A549 (cell line): ENCODE results near the gene TRMT2A. TPM values are rescaled to one million over a fixed set of nuclear protein-coding genes. Genes with fewer than 3 reads are reported as not detected.

ENCODE experiments used
- ATAC-seq, 2 experiments: fragments of 200-7000 bp in 1 of 2; fragments of >200 bp in 1 of 2; cut with Nextera tagmentation in 1 of 2; cut with Tn5 transposase in 1 of 2; 3 replicates each; pipeline versions ENCODE4 v1.8.0 to v1.9.1; 2018 to 2020; ENCODE audit warnings: mild to moderate bottlenecking in 1 of 2, moderate library complexity in 1 of 2
- CTCF ChIA-PET: fragments of 300-600 bp; sonication (Branson Sonifier 250); formaldehyde crosslinking; extraction: SDS; loops from one replicate; lab custom pipeline; 2021; ENCODE audit warnings: antibody characterized with exemption, inconsistent platforms; lab: Yijun Ruan, JAX
- POLR2A ChIA-PET: fragments of 350-600 bp; formaldehyde crosslinking; extraction: SDS; loops from one replicate; lab custom pipeline; 2021; ENCODE audit warnings: antibody characterized with exemption, inconsistent platforms; lab: Yijun Ruan, JAX
- DNase-seq, 2 experiments: peaks; one replicate each; pipeline versions ENCODE4 v3.0.0 to v3.0.0-alpha.2; 2011 to 2016; ENCODE audit warnings: low read depth in 1 of 2, low spot score in 1 of 2
- FAIRE-seq: peaks from 2 replicates; lab custom pipeline; 2011; peaks lifted over from hg19 to GRCh38; lab: Jason Lieb, UNC
- H3K27ac ChIP-seq, 2 experiments: fragments of >200 bp; sonication (Bioruptor Twin); formaldehyde crosslinking; 3 replicates each; pipeline ENCODE4 v1.5.1; 2016 to 2017
- H3K4me1 ChIP-seq: fragments of >200 bp; sonication (Bioruptor Twin); formaldehyde crosslinking; 3 replicates; pipeline ENCODE4 v1.6.1; 2016
- H3K4me2 ChIP-seq: fragments of >200 bp; sonication (Bioruptor Twin); formaldehyde crosslinking; 3 replicates; pipeline ENCODE4 v1.6.1; 2016
- H3K4me3 ChIP-seq: fragments of >200 bp; sonication (Bioruptor Twin); formaldehyde crosslinking; 3 replicates; pipeline ENCODE4 v1.5.1; 2016
- H3K9me3 ChIP-seq: fragments of >200 bp; sonication (Bioruptor Twin); formaldehyde crosslinking; 3 replicates; pipeline ENCODE4 v1.6.1; 2016
- ATOH8 ChIP-seq: fragments of 250-450 bp; sonication (Bioruptor Pico); IDR thresholded peaks from 2 replicates; pipeline ENCODE4 v1.5.0; 2020; ENCODE audit warnings: low read depth, mild to moderate bottlenecking, moderate library complexity
- BHLHE40 ChIP-seq: IDR thresholded peaks from 2 replicates; pipeline ENCODE4 v1.6.1; 2012; ENCODE audit warnings: low read depth, low read length, inconsistent platforms
- CBX8 ChIP-seq: fragments of 200-600 bp; sonication (generic); IDR thresholded peaks from 2 replicates; pipeline ENCODE4 v1.6.1; 2016
- CHD2 ChIP-seq: fragments of 150-350 bp; IDR thresholded peaks from 2 replicates; pipeline ENCODE4 v1.6.1; 2014; ENCODE audit warnings: low read length; ENCODE audit not compliant: partially characterized antibody
- ESRRA ChIP-seq: fragments of 150-350 bp; IDR thresholded peaks from 2 replicates; pipeline ENCODE4 v1.6.1; 2014; ENCODE audit warnings: mild to moderate bottlenecking, low read length, borderline replicate concordance
- HES2 ChIP-seq: fragments of >200 bp; sonication (Bioruptor Twin); formaldehyde crosslinking; IDR thresholded peaks from 2 replicates; pipeline ENCODE4 v1.6.1; 2016
- HEYL ChIP-seq: fragments of 250-450 bp; sonication (Bioruptor Pico); IDR thresholded peaks from 2 replicates; pipeline ENCODE4 v1.8.0; 2021; ENCODE audit warnings: mild to moderate bottlenecking, moderate library complexity
- HOXA7 ChIP-seq: fragments of 250-450 bp; sonication (Bioruptor Pico); IDR thresholded peaks from 2 replicates; pipeline ENCODE4 v1.5.0; 2020; ENCODE audit warnings: mild to moderate bottlenecking, moderate library complexity
- JUN ChIP-seq, 2 experiments: fragments of >200 bp; sonication (Bioruptor Twin); formaldehyde crosslinking; IDR thresholded peaks; 2 replicates in 1 of 2; 3 replicates in 1 of 2; pipeline ENCODE4 v1.6.1; 2016 to 2017
- JUNB ChIP-seq: fragments of >200 bp; sonication (Bioruptor Twin); formaldehyde crosslinking; IDR thresholded peaks from 2 replicates; pipeline ENCODE4 v1.6.1; 2016
- MAFK ChIP-seq: fragments of 450-650 bp; IDR thresholded peaks from 2 replicates; pipeline ENCODE4 v1.6.1; 2014; ENCODE audit not compliant: partially characterized antibody
- MYC ChIP-seq: IDR thresholded peaks from 2 replicates; pipeline ENCODE4 v1.6.1; 2012; ENCODE audit warnings: mild to moderate bottlenecking, inconsistent platforms, low read length, improper control_type of control experiment, borderline replicate concordance
- NFE2L2 ChIP-seq: fragments of 150-350 bp; conservative IDR thresholded peaks from 2 replicates; pipeline ENCODE4 v1.6.1; 2014; ENCODE audit warnings: low read length
- NPAS2 ChIP-seq: fragments of 250-450 bp; sonication (Bioruptor Pico); IDR thresholded peaks from 2 replicates; pipeline ENCODE4 v1.8.0; 2022; ENCODE audit warnings: mild to moderate bottlenecking, moderate library complexity, borderline replicate concordance
- PHF8 ChIP-seq: fragments of 200-600 bp; sonication (generic); IDR thresholded peaks from 2 replicates; pipeline ENCODE4 v1.6.1; 2016; ENCODE audit warnings: low read depth, mild to moderate bottlenecking, antibody characterized with exemption, moderate library complexity, borderline replicate concordance
- RAD21 ChIP-seq, 2 experiments: fragments of >200 bp in 1 of 2; sonication (Bioruptor Twin) in 1 of 2; formaldehyde crosslinking in 1 of 2; IDR thresholded peaks in 1 of 2; conservative IDR thresholded peaks in 1 of 2; 2 replicates in 1 of 2; 3 replicates in 1 of 2; pipeline ENCODE4 v1.6.1; 2012 to 2018; ENCODE audit warnings: inconsistent platforms in 1 of 2
- RFX5 ChIP-seq: fragments of 450-650 bp; IDR thresholded peaks from 2 replicates; pipeline ENCODE4 v1.7.1; 2014; ENCODE audit warnings: antibody characterized with exemption, mild to moderate bottlenecking, moderate library complexity
- SMC3 ChIP-seq: fragments of >200 bp; sonication (Bioruptor Twin); formaldehyde crosslinking; IDR thresholded peaks from 3 replicates; pipeline ENCODE4 v1.6.1; 2018; ENCODE audit warnings: inconsistent platforms
- SREBF2 ChIP-seq: fragments of 450-650 bp; IDR thresholded peaks from 2 replicates; pipeline ENCODE4 v1.6.1; 2014; ENCODE audit warnings: mild to moderate bottlenecking, moderate library complexity
- WGBS: methylation state at CpG from one replicate; pipeline ENCODE4 v1.1.6; 2017; ENCODE audit errors: missing lambda C conversion rate; 5-methylcytosine and 5-hydroxymethylcytosine counted together
- polyA plus RNA-seq, 4 experiments: library from polyadenylated mRNA; depleted of rRNA in 3 of 4; stranded (reverse); fragments of >200 nt; fragmentation: RNase III in 1 of 4; extraction: RNeasy Plus Mini Kit Qiagen cat#74134 plus additional on column Dnase treatment in 1 of 4; gene quantifications; 2 replicates in 3 of 4; 3 replicates in 1 of 4; pipeline ENCODE4 v1.2.3, GENCODE V29; 2011 to 2017
- TF ChIP-seq, protein P1 (sequence below): fragments of >200 bp; sonication (Bioruptor Twin); formaldehyde crosslinking; IDR thresholded peaks from 3 replicates; pipeline ENCODE4 v1.5.1; 2016
- TF ChIP-seq, protein P2 (sequence below): IDR thresholded peaks from 2 replicates; pipeline ENCODE4 v1.6.1; 2012
- TF ChIP-seq, protein P3 (sequence below): IDR thresholded peaks from 2 replicates; pipeline ENCODE4 v1.6.1; 2012; ENCODE audit warnings: low read depth, borderline replicate concordance
- TF ChIP-seq, protein P4 (sequence below): IDR thresholded peaks from 2 replicates; pipeline ENCODE4 v1.6.1; 2012

Gene TRMT2A
- polyA plus RNA-seq, 2 of the 4 experiments (the other 2 are of a cell fraction): 12.3 to 28.8 TPM

DNA sequence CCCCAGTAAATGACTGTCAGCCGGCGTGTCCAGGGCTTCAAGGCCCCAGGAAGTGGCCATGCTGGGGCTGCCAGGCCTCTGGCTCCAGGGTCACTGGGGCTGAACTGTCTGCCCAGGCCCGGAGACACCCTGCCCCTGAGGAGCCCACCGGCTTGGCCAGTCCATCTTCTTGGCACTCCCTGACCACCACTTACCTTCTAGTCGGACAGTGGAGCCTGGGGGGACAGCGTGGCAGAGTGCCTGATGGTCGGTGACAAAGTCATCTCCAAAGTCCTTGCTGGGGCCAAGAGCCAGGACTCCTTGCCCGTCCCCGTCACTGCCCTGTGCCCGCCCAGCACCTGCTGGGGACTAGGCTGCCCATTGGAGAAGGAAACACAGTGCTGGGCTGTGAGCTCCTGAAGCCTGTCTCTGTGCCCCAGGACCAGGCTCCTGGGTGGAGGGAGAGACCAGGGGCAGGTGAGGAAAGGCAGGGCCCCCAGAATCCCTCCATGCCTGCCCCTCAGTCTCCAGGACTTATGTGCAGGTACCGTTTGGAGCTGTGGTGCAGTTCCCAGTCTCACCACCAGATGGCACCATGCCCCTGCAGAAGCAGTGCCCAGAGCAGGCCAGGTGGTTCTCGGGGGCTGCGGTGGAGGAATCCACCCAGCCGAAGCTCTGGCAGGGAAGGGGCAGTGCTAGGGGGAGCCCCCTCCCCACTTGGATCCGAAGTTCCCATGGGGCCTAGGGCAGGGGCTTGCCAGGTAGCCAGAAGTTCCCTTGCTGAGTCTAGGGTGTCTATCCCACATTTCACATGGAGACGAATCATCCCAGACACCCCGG, 39.8 kb upstream of the TRMT2A start:
- Histone ChIP-seq H3K9me3 (no peaks in the 10 kb centered on the region), H3K4me1 (no peaks in the 10 kb centered on the region), H3K27ac (no peak overlapping the region), H3K4me2 (no peak overlapping the region), H3K4me3 (no peak overlapping the region)
- POLR2A ChIA-PET: interaction anchor here (0.6 kb wide), 1 partner anchor 262 kb away, joined by 3 read pairs; no protein-coding TSS in a partner anchor
- DNase-seq (peak; percentile 62 to 66), FAIRE-seq (no peak), ATAC-seq (peak; percentile 67 to 90)
- TF ChIP-seq SREBF2 (no peak), RAD21 (conservative IDR thresholded peaks at IDR 0.05 in 1 of 2, IDR thresholded peaks at IDR 0.05 in 1 of 2) (peak; percentile 91 to 96), BHLHE40 (no peak), JUN (IDR thresholded peaks at IDR 0.05) (no peak), SMC3 (peak; percentile 96), NFE2L2 (no peak), MAFK (no peak), HOXA7 (CRISPR knock-in tag) (no peak), NPAS2 (CRISPR knock-in tag) (no peak), HEYL (CRISPR knock-in tag) (no peak), MYC (no peak), HES2 (no peak), PHF8 (no peak), ESRRA (no peak), JUNB (no peak), CHD2 (no peak), RFX5 (no peak), ATOH8 (CRISPR knock-in tag) (no peak), CBX8 (no peak)
- TF ChIP-seq, protein P1, sequence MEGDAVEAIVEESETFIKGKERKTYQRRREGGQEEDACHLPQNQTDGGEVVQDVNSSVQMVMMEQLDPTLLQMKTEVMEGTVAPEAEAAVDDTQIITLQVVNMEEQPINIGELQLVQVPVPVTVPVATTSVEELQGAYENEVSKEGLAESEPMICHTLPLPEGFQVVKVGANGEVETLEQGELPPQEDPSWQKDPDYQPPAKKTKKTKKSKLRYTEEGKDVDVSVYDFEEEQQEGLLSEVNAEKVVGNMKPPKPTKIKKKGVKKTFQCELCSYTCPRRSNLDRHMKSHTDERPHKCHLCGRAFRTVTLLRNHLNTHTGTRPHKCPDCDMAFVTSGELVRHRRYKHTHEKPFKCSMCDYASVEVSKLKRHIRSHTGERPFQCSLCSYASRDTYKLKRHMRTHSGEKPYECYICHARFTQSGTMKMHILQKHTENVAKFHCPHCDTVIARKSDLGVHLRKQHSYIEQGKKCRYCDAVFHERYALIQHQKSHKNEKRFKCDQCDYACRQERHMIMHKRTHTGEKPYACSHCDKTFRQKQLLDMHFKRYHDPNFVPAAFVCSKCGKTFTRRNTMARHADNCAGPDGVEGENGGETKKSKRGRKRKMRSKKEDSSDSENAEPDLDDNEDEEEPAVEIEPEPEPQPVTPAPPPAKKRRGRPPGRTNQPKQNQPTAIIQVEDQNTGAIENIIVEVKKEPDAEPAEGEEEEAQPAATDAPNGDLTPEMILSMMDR: peak; percentile 77
- TF ChIP-seq, protein P2, sequence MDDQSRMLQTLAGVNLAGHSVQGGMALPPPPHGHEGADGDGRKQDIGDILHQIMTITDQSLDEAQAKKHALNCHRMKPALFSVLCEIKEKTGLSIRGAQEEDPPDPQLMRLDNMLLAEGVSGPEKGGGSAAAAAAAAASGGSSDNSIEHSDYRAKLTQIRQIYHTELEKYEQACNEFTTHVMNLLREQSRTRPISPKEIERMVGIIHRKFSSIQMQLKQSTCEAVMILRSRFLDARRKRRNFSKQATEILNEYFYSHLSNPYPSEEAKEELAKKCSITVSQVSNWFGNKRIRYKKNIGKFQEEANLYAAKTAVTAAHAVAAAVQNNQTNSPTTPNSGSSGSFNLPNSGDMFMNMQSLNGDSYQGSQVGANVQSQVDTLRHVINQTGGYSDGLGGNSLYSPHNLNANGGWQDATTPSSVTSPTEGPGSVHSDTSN: no peak
- TF ChIP-seq, protein P3, sequence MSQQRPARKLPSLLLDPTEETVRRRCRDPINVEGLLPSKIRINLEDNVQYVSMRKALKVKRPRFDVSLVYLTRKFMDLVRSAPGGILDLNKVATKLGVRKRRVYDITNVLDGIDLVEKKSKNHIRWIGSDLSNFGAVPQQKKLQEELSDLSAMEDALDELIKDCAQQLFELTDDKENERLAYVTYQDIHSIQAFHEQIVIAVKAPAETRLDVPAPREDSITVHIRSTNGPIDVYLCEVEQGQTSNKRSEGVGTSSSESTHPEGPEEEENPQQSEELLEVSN: no peak
- TF ChIP-seq, protein P4, sequence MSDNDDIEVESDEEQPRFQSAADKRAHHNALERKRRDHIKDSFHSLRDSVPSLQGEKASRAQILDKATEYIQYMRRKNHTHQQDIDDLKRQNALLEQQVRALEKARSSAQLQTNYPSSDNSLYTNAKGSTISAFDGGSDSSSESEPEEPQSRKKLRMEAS: no peak
- CTCF ChIA-PET: interaction anchor here (0.6 to 7.1 kb wide), 32 partner anchors 9 to 292 kb away, joined by 3 to 92 read pairs (median 4); no protein-coding TSS in a partner anchor
- 46% methylated on average over 7 of the region's 17 CpGs for WGBS
